ENCODE measurements around the gene DPH7. TPM values are rescaled to one million over a fixed set of nuclear protein-coding genes. Genes with fewer than 3 reads are reported as not detected.

The DPH7 gene
- total RNA-seq, 4 donors from 2014 or later, result 40.8 to 61.5 (median 42.4) TPM

DNA sequence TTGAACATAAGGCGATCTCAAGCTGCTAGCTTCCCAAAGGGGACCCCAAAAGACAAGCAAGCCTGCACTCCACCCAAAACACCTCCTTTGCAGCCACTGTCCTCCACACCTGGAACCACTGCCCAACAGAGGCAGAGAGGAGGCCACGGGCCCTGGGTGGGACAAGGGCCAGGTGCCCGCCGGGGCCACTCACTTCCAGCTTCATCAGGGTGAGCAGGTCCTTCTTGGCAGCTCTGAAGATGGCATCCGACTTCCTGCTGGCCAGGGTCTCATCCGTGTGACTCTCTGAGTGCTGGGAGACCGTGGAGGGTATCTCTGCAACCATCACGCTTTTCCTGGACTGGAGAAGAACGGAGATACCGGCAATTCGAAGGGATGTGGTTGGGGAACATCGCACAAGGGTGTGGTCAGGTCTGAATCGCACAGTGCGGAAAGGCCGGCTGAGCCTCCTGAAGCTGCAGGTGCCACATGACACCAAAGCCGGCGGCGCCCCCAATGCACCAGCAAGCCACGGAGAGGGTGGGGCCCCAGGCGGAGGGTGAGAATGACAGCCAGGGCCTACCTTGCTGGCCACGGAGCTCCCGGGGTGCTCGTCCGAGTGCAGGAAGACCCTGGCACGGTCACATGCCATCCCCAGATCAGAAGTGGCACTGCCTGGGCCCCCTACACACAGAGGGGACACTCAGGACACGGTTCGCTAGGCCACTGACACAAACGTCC lies 73.1 kb downstream of the DPH7 start:
- no peaks in the 10 kb centered on the region for H3K4me1 ChIP-seq
- H3K27ac ChIP-seq, result no peak overlapping the region
- no peaks in the 10 kb centered on the region for H3K27me3 ChIP-seq
- peaks cover 0 to 34% (median 0%) of the 10 kb centered on the region in 3 donors for H3K36me3 ChIP-seq
- no peak overlapping the region for H3K4me3 ChIP-seq
- peaks cover 0 to 4% (median 0%) of the 10 kb centered on the region in 4 donors for H3K9me3 ChIP-seq
- no peak for TF ChIP-seq EP300 (IDR thresholded peaks at IDR 0.05)
- WGBS, 2 donors, result 91 to 92% methylated on average over 25 to 26 of the region's 28 CpGs
- DNase-seq (ENCODE audit: low spot score in 2 of 2), result no peak

Other genes starting within 250 kb of the DPH7 start
- gene EXD3, start 155.8 kb downstream of the DPH7 start, total RNA-seq, result 10 to 100 TPM; 27.6 to 99.9 (median 55.2) TPM
- 10 to 100 TPM in 2 of 4 donors, 1 to 10 TPM in 2; 6.3 to 11.4 (median 10.1) TPM for gene NOXA1, start 155.5 kb downstream of the DPH7 start, total RNA-seq
- not detected for gene ENTPD8, start 137.6 kb downstream of the DPH7 start, total RNA-seq
- gene NSMF, start 119.6 kb downstream of the DPH7 start, total RNA-seq, result 100 to 1,000 TPM; 219 to 297 (median 270) TPM
- gene PNPLA7, start 28.5 kb downstream of the DPH7 start, total RNA-seq, result 10 to 100 TPM; 12.0 to 25.2 (median 18.7) TPM
- 100 to 1,000 TPM in 1 of 4 donors, 10 to 100 TPM in 3; 77.1 to 161 (median 98.3) TPM for gene MRPL41, start 27.0 kb downstream of the DPH7 start, total RNA-seq
- 10 to 100 TPM; 13.8 to 17.4 (median 15.8) TPM for gene ZMYND19, start 11.6 kb upstream of the DPH7 start, total RNA-seq
- gene ARRDC1, start 26.8 kb upstream of the DPH7 start, total RNA-seq, result 10 to 100 TPM; 26.4 to 83.1 (median 50.1) TPM
- 100 to 1,000 TPM in 3 of 4 donors, 10 to 100 TPM in 1; 96.4 to 136 (median 118) TPM for gene EHMT1, start 40.1 kb upstream of the DPH7 start, total RNA-seq

All from tibial nerve (tissue), 4 donors.